PFSK-1 (cell line): ENCODE data around the gene CNTNAP2.

Experiments
- FOXP2 ChIP-seq: optimal IDR thresholded peaks from 2 replicates; pipeline ENCODE3; 2011; ENCODE audit warnings: borderline replicate concordance, control low read depth, inconsistent platforms; ENCODE audit not compliant: insufficient read depth; ENCODE audit errors: extremely low read length, extremely low read depth
- POLR2AphosphoS5 ChIP-seq: IDR thresholded peaks from 2 replicates; pipeline ENCODE4 v1.6.1; 2012; ENCODE audit warnings: low read depth, mild to moderate bottlenecking, control low read depth, low read length, moderate library complexity
- REST ChIP-seq, 2 experiments: IDR thresholded peaks; 2 replicates each; pipeline versions ENCODE4 v1.6.1 to v1.8.0; 2011 to 2012; ENCODE audit warnings: low read depth in 2 of 2, low read length in 2 of 2, control low read depth in 1 of 2, inconsistent platforms in 1 of 2, mild to moderate bottlenecking in 1 of 2, moderate library complexity in 1 of 2; ENCODE audit not compliant: insufficient read depth in 1 of 2
- SIN3A ChIP-seq: IDR thresholded peaks from 2 replicates; pipeline ENCODE4 v1.6.1; 2012; ENCODE audit warnings: mild to moderate bottlenecking, low read length, moderate library complexity, borderline replicate concordance; ENCODE audit not compliant: insufficient read depth
- TAF1 ChIP-seq: IDR thresholded peaks from 2 replicates; pipeline ENCODE4 v1.6.1; 2012; ENCODE audit warnings: low read length, control low read depth, borderline replicate concordance; ENCODE audit not compliant: insufficient read depth

DNA sequence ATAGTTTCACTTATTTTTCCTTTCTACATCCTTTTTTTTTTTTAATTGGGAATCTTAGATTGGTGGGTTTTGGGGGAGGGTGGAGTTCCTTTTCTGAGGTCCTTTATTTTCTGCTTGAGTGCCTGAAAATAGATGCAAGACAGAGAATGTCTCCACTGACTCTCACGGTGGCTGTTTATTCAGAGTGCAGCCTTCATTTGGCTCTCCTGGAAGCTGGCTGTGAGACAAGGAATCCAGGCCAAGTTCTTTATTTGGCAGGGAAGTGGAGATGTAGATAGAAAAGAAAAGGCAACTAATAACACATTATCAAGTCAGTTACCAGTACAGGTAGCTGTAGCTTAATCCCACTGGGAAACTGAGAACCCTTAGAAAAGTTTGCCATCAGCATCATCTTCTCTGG lies 118.6 kb downstream of the CNTNAP2 start:
- TF ChIP-seq REST (IDR thresholded peaks at IDR 0.05; ENCODE audit: insufficient read depth in 1 of 2, low read depth in 2 of 2, low read length in 2 of 2) (no peak), POLR2AphosphoS5 (no peak), TAF1 (no peak), FOXP2 (no peak), SIN3A (no peak)
